Trophoblast cell (in vitro differentiated cells and primary cell): ENCODE results near the gene CNPY1.

Source experiments
- DNase-seq, 2 donors: peaks; one replicate each; pipeline ENCODE4 v3.0.0-alpha.2; 2016
- H2AFZ ChIP-seq: 2 replicates; pipeline ENCODE4 v1.6.1; 2013; ENCODE audit warnings: low read length, moderate library complexity, mild to moderate bottlenecking; ENCODE audit not compliant: insufficient read depth, poor library complexity
- H2AK5ac ChIP-seq: 2 replicates; pipeline ENCODE4 v1.6.1; 2013; ENCODE audit warnings: mild to moderate bottlenecking, low read length
- H2BK120ac ChIP-seq: 2 replicates; pipeline ENCODE4 v1.6.1; 2013; ENCODE audit warnings: low read length, mild to moderate bottlenecking, moderate library complexity; ENCODE audit not compliant: insufficient read depth, poor library complexity
- H2BK12ac ChIP-seq: 2 replicates; pipeline ENCODE4 v1.6.1; 2013; ENCODE audit warnings: mild to moderate bottlenecking, low read length, moderate library complexity
- H2BK5ac ChIP-seq: 2 replicates; pipeline ENCODE4 v1.6.1; 2013; ENCODE audit warnings: low read length, low read depth, moderate library complexity, mild to moderate bottlenecking; ENCODE audit not compliant: poor library complexity
- H3K14ac ChIP-seq: 2 replicates; pipeline ENCODE4 v1.6.1; 2013; ENCODE audit warnings: mild to moderate bottlenecking, low read length
- H3K18ac ChIP-seq: 2 replicates; pipeline ENCODE4 v1.6.1; 2013; ENCODE audit warnings: mild to moderate bottlenecking, low read length
- H3K23ac ChIP-seq: 2 replicates; pipeline ENCODE4 v1.6.1; 2013; ENCODE audit warnings: low read length
- H3K27ac ChIP-seq: 2 replicates; pipeline ENCODE4 v1.5.1; 2013; ENCODE audit warnings: low read depth, mild to moderate bottlenecking, inconsistent platforms, low read length, moderate library complexity
- H3K27me3 ChIP-seq: 2 replicates; pipeline ENCODE4 v1.6.1; 2013; ENCODE audit warnings: inconsistent platforms, mild to moderate bottlenecking, low read length, moderate library complexity; ENCODE audit not compliant: insufficient read depth
- H3K36me3 ChIP-seq, 2 experiments: 1 replicate in 1 of 2; 2 replicates in 1 of 2; pipeline ENCODE4 v1.6.1; 2013; ENCODE audit warnings: low read length in 2 of 2, mild to moderate bottlenecking in 2 of 2, moderate library complexity in 1 of 2; ENCODE audit not compliant: insufficient read depth in 2 of 2, control insufficient read depth in 1 of 2
- H3K4ac ChIP-seq: 2 replicates; pipeline ENCODE4 v1.6.1; 2013; ENCODE audit warnings: low read depth, mild to moderate bottlenecking, low read length, moderate library complexity
- H3K4me1 ChIP-seq, 2 experiments: 1 replicate in 1 of 2; 2 replicates in 1 of 2; pipeline ENCODE4 v1.6.1; 2013; ENCODE audit warnings: low read length in 2 of 2, mild to moderate bottlenecking in 2 of 2, moderate library complexity in 1 of 2; ENCODE audit not compliant: insufficient read depth in 2 of 2, control insufficient read depth in 1 of 2
- H3K4me2 ChIP-seq: 2 replicates; pipeline ENCODE4 v1.6.1; 2013; ENCODE audit warnings: inconsistent platforms, mild to moderate bottlenecking, low read length, moderate library complexity
- H3K4me3 ChIP-seq: 2 replicates; pipeline ENCODE4 v1.5.1; 2013; ENCODE audit warnings: mild to moderate bottlenecking, low read depth, low read length, inconsistent platforms
- H3K79me1 ChIP-seq: one replicate; pipeline ENCODE4 v1.6.1; 2013; ENCODE audit warnings: low read length
- H3K79me2 ChIP-seq: 2 replicates; pipeline ENCODE4 v1.6.1; 2013; ENCODE audit warnings: low read length, mild to moderate bottlenecking; ENCODE audit not compliant: control insufficient read depth, insufficient read depth, poor library complexity
- H3K9ac ChIP-seq: 2 replicates; pipeline ENCODE4 v1.6.1; 2013; ENCODE audit warnings: mild to moderate bottlenecking, low read length
- H3K9me3 ChIP-seq: 2 replicates; pipeline ENCODE4 v1.6.1; 2013; ENCODE audit warnings: low read depth, mild to moderate bottlenecking, control low read depth, inconsistent platforms, low read length; ENCODE audit not compliant: insufficient read depth
- H4K12ac ChIP-seq: 2 replicates; pipeline ENCODE4 v1.6.1; 2013; ENCODE audit warnings: low read depth, mild to moderate bottlenecking, low read length, moderate library complexity
- H4K8ac ChIP-seq: 2 replicates; pipeline ENCODE4 v1.6.1; 2013; ENCODE audit warnings: low read depth, mild to moderate bottlenecking, low read length, moderate library complexity
- H4K91ac ChIP-seq: one replicate; pipeline ENCODE4 v1.6.1; 2013; ENCODE audit warnings: low read depth, mild to moderate bottlenecking, low read length, moderate library complexity
- WGBS: extraction: QIAGEN DNeasy Blood & Tissue Kit; methylation state at CpG from one replicate; pipeline ENCODE4 v1.1.7; 2013; ENCODE audit warnings: missing lambda C conversion rate; ENCODE audit not compliant: insufficient read length, insufficient coverage; ENCODE audit errors: extremely low coverage; 5-methylcytosine and 5-hydroxymethylcytosine counted together

The CNPY1 gene

DNA sequence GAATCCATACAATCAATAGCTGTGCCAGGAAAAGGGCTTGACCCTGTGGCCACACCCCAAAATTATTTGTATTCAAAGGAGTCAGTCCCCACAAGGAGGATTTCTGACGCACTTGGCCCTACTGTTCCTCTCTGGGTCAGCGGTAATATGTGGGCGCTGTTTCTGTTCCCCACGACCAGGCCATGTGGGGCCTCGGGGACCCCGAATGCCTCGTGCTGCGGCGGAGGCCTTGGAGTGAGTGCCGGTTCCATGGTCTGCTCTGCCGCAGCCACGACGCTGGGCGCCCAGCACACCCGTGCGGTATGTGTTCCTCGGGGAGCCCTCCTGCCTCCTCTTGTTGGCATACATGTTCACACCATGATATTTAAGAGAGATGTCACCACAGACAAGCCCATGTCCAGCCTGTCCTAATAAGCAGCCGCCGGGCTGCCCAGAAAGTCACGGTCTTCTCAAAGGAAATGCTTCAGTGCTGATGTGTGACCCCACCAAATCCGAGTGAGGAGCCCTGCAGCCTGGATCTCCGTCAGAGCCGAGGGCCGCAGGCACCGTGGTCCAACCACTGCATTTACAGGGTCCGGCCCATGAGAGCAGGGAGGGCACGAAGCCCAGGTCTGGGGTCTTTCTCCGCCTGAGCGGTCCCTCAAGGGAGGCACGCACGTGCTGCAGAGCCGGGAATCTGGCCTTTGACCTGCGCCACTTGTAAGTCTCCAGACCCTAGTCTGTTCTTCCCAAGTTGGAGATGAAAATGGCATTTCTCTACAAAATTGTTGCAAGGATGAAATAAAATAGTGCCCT, 52.4 kb downstream of the CNPY1 start:
- H3K9me3 ChIP-seq: peaks cover 6% of the 10 kb centered on the region
- H4K8ac ChIP-seq: no peak overlapping the region
- H3K79me1 ChIP-seq: no peaks in the 10 kb centered on the region
- H2BK12ac ChIP-seq: no peak overlapping the region
- H2AK5ac ChIP-seq: no peak overlapping the region
- no peak overlapping the region for H3K9ac ChIP-seq
- H3K36me3 ChIP-seq: no peaks in the 10 kb centered on the region
- no peak overlapping the region for H4K91ac ChIP-seq
- no peak overlapping the region for H3K4me2 ChIP-seq
- H3K27me3 ChIP-seq: peaks cover 3% of the 10 kb centered on the region
- no peak overlapping the region for H3K14ac ChIP-seq
- H2AFZ ChIP-seq: no peak overlapping the region
- DNase-seq: no peak
- H3K4me1 ChIP-seq: peaks cover 12 to 13% of the 10 kb centered on the region in 2 experiments
- no peak overlapping the region for H4K12ac ChIP-seq
- no peak overlapping the region for H2BK120ac ChIP-seq
- no peak overlapping the region for H2BK5ac ChIP-seq
- no peak overlapping the region for H3K23ac ChIP-seq
- no peak overlapping the region for H3K18ac ChIP-seq
- no peaks in the 10 kb centered on the region for H3K79me2 ChIP-seq
- H3K27ac ChIP-seq: no peak overlapping the region
- no peak overlapping the region for H3K4ac ChIP-seq
- H3K4me3 ChIP-seq: no peak overlapping the region
- no CpG with 5 or more reads among the region's 33 CpGs for WGBS

DNA sequence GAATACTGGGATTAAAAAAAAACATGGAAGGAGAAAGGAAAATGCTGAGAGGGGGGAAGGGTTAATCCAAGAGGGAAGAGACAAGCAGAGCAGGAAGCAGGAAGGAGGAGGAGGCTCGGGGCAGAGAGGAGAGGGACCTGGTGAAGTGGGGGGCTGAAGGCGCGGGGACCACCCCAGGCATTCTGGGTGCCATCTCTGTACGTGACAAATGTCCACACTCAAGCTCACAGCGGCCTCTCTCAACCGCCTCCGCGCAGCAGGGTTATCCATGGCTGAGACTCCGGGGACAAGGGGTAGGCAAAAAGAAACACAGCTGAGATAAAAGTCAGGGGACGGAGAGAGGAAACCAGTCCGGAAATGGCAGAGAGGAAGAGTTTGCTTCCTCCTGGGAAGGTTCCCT, 54.5 kb downstream of the CNPY1 start:
- Histone ChIP-seq H3K36me3 (no peaks in the 10 kb centered on the region), H3K4me3 (no peak overlapping the region), H3K14ac (no peak overlapping the region), H2AK5ac (no peak overlapping the region), H2BK12ac (no peak overlapping the region), H3K23ac (no peak overlapping the region), H3K27ac (no peak overlapping the region), H3K79me2 (no peaks in the 10 kb centered on the region), H4K8ac (no peak overlapping the region), H3K79me1 (no peaks in the 10 kb centered on the region), H4K12ac (no peak overlapping the region), H3K4me1 (peaks cover 12 to 13% of the 10 kb centered on the region in 2 experiments), H2BK120ac (no peak overlapping the region), H2AFZ (no peak overlapping the region), H3K4me2 (no peak overlapping the region), H3K4ac (no peak overlapping the region), H3K9ac (no peak overlapping the region), H3K27me3 (peaks cover 3% of the 10 kb centered on the region), H3K18ac (no peak overlapping the region), H2BK5ac (no peak overlapping the region), H4K91ac (no peak overlapping the region), H3K9me3 (peaks cover 6% of the 10 kb centered on the region)
- DNase-seq: no peak
- WGBS: no CpG with 5 or more reads among the region's 11 CpGs

DNA sequence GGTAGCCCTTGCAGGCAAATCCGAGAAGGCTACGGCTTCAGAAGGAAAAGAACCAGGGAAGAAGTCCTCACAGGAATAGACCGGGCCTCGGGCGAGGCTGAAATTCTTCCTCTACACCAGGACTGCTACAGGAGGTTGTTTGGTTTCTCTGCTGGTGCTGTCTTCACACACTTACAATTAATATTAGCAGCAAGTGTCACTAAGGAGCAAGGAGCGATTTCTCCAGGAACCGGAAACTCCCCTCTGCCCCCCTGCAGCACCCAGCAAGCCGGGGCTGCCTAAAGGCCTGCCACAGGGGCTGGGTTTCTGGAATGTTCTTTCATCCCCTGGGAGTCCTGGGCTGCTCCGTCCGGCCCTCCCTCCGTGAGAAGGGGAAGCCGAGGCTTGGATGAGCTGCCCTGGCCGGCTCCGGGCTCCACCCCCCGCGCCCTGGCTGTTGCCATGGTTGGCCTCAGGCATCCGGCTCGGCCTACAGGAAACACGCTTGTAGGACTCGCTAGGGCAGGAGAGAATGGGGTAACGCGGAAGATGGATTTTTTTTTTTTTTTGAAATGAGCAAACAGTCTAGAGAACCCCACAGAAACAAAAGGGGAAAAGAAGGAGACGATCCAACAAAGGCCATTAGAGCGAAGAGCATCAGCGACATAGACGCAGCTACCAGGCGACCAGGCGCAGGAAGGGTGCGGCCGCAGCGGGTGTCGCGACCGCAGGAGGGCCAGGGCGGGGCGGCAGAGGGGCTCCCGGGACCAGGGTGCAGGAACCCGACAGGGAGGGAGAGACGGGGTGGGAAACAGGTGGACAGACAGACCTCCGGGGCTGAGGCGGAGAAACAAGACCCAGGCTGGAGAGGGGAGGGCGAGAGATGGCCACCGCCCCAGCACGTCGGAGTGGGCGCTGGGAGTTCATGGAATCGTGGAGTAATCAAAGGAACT, 55.4 kb downstream of the CNPY1 start:
- Histone ChIP-seq H3K18ac (peak overlapping the region; percentile 21), H2AFZ (peak overlapping the region; percentile 77), H3K9me3 (peaks cover 4% of the 10 kb centered on the region), H3K23ac (no peak overlapping the region), H3K14ac (peak overlapping the region; percentile 11), H4K12ac (peak overlapping the region; percentile 31), H3K79me2 (no peaks in the 10 kb centered on the region), H3K27me3 (peaks cover 3% of the 10 kb centered on the region), H3K36me3 (no peaks in the 10 kb centered on the region), H2BK5ac (no peak overlapping the region), H3K79me1 (no peaks in the 10 kb centered on the region), H4K8ac (peak overlapping the region; percentile 63), H2BK120ac (peak overlapping the region; percentile 28), H3K4ac (no peak overlapping the region), H2BK12ac (peak overlapping the region; percentile 6), H3K4me1 (peaks cover 12 to 13% of the 10 kb centered on the region in 2 experiments), H3K27ac (no peak overlapping the region), H3K4me3 (no peak overlapping the region), H4K91ac (peak overlapping the region; percentile 39), H2AK5ac (no peak overlapping the region), H3K9ac (no peak overlapping the region), H3K4me2 (peak overlapping the region; percentile 66)
- DNase-seq: no peak
- no CpG with 5 or more reads among the region's 47 CpGs for WGBS

DNA sequence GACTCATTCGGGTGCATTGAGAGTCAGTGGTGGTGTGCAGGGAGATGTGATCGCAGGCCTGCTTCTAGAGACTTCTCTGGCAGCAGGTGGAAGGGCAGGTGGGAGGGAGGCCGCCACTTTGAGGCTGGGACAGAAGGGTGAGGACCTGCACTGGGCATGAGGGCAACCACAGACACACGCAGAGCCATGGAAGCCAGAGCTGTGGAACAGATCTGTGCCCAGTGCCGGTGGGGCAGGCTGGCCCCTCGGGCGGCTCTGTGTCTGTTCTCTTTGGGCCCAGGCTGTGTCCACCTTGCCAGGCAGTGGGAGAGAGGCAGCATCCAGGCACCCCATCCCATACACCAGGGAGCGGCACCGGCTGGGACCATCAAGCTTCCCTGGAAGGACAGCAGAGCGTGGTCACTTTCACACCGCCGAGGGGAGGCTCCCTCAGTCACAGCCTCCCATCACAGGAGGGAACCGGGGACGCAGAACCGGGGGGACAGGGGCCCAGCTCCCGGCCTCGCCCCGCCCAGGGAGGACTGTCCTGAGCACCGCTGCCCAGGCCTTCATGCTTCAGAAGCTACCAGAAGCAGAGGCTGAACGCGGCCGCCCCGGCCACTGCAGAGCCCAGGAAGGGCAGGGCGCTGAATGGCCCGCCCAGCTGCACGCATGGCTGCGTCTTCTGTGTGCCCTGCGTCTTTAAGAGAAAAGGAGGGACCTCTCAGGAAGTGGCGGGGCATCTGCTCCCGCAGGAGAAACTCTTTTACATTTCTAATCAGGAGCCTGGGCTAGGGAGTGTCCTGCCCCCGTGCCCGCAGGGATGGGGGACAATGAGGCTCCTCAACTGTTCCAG, 56.3 kb downstream of the CNPY1 start:
- Histone ChIP-seq H2BK120ac (no peak overlapping the region), H2BK5ac (no peak overlapping the region), H3K4me3 (no peak overlapping the region), H3K4ac (no peak overlapping the region), H3K79me2 (no peaks in the 10 kb centered on the region), H3K27me3 (peaks cover 3% of the 10 kb centered on the region), H3K9me3 (peaks cover 4% of the 10 kb centered on the region), H3K79me1 (no peaks in the 10 kb centered on the region), H3K14ac (no peak overlapping the region), H3K36me3 (no peaks in the 10 kb centered on the region), H3K4me2 (peak overlapping the region; percentile 66), H4K91ac (no peak overlapping the region), H4K8ac (peak overlapping the region; percentile 59), H3K9ac (no peak overlapping the region), H2AK5ac (no peak overlapping the region), H2BK12ac (no peak overlapping the region), H2AFZ (peak overlapping the region; percentile 77), H3K18ac (no peak overlapping the region), H3K23ac (no peak overlapping the region), H4K12ac (no peak overlapping the region), H3K27ac (no peak overlapping the region), H3K4me1 (peaks cover 12 to 13% of the 10 kb centered on the region in 2 experiments)
- no peak for DNase-seq
- no CpG with 5 or more reads among the region's 32 CpGs for WGBS
